GM06990 (cell line): Measurements from ENCODE around the gene PEX16.

ENCODE experiments used
- DNase-seq: peaks from one replicate; pipeline ENCODE4 v3.0.0-alpha.2; 2011; ENCODE audit not compliant: insufficient read length; ENCODE audit errors: extremely low read depth
- H3K27me3 ChIP-seq: replicated peaks from 2 replicates; pipeline ENCODE4 v1.6.0; 2011; ENCODE audit warnings: low read length; ENCODE audit not compliant: control insufficient read depth, insufficient read depth
- H3K36me3 ChIP-seq: 2 replicates; pipeline ENCODE4 v1.5.1; 2011; ENCODE audit warnings: low read length; ENCODE audit not compliant: control insufficient read depth, insufficient read depth
- H3K4me3 ChIP-seq: replicated peaks from 2 replicates; pipeline ENCODE4 v1.5.1; 2011; ENCODE audit warnings: low read depth, mild to moderate bottlenecking, control low read depth, low read length
- TF ChIP-seq, protein P1 (sequence below): IDR thresholded peaks from 2 replicates; pipeline ENCODE4 v1.5.1; 2011; ENCODE audit warnings: low read length, control low read depth, mild to moderate bottlenecking, inconsistent platforms; ENCODE audit not compliant: insufficient read depth, poor library complexity, severe bottlenecking

The PEX16 gene

DNA sequence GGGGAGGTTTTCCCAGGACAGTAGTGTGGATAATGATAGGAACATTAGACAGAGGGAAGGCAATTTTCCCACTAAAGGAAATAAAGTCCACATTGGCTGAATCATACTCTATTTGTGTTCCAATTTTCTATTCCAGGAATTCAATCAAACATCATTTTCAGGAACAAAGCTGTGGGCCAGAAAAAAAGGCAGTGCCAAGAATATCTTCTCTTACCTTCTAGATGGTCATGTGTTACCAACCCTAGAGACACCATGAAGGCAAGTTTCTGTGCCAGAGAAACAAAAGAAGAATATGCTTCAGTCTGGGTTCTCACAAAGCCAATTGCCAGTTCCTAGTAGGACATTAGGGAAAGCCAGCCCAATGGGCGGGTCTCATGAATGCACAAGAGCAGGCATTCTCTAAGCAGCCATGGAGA is 32.3 kb upstream of the PEX16 start:
- no peak overlapping the region for H3K4me3 ChIP-seq
- peaks cover 3% of the 10 kb centered on the region for H3K36me3 ChIP-seq
- TF ChIP-seq, protein P1, sequence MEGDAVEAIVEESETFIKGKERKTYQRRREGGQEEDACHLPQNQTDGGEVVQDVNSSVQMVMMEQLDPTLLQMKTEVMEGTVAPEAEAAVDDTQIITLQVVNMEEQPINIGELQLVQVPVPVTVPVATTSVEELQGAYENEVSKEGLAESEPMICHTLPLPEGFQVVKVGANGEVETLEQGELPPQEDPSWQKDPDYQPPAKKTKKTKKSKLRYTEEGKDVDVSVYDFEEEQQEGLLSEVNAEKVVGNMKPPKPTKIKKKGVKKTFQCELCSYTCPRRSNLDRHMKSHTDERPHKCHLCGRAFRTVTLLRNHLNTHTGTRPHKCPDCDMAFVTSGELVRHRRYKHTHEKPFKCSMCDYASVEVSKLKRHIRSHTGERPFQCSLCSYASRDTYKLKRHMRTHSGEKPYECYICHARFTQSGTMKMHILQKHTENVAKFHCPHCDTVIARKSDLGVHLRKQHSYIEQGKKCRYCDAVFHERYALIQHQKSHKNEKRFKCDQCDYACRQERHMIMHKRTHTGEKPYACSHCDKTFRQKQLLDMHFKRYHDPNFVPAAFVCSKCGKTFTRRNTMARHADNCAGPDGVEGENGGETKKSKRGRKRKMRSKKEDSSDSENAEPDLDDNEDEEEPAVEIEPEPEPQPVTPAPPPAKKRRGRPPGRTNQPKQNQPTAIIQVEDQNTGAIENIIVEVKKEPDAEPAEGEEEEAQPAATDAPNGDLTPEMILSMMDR, result no peak
- no peaks in the 10 kb centered on the region for H3K27me3 ChIP-seq
- DNase-seq, result no peak

DNA sequence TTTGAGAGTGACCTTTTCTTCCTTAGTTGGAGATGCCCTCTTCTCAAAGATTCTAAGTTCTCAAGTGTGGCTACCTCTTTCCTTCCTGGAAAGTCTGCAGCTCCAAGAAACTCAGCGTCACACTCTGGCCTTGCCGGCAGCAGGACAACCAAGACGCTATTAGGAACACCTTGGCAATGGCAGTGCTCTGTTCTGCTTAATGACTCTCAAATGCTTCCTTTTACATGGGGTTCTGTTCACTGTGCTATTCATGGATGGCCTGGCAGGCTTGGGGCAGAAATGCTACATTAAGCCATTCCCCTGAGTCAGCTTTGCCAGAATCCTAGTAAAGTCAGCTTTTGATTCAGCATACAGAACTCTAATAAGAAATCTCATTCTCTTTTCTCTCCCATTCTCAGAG is 30.7 kb upstream of the PEX16 start:
- DNase-seq, result no peak
- peaks cover 3% of the 10 kb centered on the region for H3K36me3 ChIP-seq
- no peaks in the 10 kb centered on the region for H3K27me3 ChIP-seq
- TF ChIP-seq, protein P1, result no peak
- no peak overlapping the region for H3K4me3 ChIP-seq

DNA sequence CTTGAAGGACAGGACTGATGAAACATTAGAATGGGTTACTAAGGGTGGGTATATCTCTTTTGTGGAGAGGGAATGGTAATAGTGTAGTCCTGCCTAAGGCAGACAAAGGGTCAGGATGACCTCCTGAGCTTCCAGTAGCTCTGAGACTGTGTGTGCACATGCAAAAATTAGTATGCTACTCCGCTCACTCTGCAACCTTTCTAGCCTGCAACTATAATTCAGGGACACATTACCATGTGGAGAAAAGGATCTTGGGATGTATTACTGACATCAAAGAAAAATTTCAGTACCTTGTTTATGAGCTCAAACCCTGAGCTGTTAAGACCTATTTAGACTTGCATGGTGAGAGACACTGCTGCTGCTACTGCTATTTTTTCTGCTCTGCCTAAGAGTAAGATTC is 30.2 kb upstream of the PEX16 start:
- TF ChIP-seq, protein P1, result no peak
- Histone ChIP-seq H3K4me3 (no peak overlapping the region), H3K27me3 (no peaks in the 10 kb centered on the region), H3K36me3 (peaks cover 3% of the 10 kb centered on the region)
- DNase-seq, result no peak

DNA sequence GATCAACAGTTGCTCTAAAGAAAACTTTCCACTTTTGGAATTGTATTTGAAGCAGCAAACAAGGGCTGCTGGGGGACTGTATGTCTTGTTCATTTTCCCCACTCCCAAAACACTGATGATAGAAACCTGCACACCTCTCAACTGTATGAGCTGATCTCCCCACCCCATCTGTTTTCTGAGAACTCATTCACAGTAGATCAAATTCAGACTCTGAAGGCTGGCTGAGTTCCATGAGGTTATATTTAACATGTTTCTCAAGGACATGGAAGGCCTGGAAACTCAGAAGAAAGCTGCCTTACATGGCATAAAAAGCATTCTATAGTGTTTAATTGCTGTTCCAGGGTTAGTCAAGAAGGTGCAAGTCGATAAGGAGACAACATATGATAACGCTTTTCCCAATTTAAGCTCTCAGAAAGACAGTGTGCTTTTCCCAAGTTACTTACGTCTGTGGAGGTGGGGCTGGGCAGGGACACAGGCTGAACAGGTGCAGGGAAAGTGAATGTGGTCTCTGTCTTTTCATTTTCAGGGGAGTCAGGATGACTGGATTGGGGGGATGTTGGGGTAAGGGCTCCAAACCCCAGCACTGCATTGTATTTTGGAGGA is 27.8 kb upstream of the PEX16 start:
- TF ChIP-seq, protein P1, result no peak
- no peak for DNase-seq
- no peak overlapping the region for H3K4me3 ChIP-seq
- H3K27me3 ChIP-seq, result no peaks in the 10 kb centered on the region
- H3K36me3 ChIP-seq, result peaks cover 3% of the 10 kb centered on the region

DNA sequence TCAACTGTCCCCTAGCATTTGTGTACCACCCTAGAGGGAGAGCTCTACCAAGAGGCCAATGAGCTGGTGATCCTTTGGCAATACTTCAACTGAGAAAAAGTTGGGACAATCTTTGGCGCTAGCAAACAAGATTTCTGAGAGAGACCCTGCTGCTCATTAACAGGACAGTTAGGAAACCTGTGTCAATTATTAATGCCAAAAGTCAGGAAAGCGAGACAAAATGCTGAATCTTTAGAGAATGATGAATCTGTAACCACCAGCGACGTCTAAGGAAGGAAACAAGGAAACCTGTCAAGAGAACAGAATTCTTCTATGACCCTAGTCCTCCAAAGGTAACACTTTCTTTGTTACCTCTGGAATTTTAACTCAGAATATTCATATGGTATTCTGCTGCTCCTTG is 24.7 kb upstream of the PEX16 start:
- H3K27me3 ChIP-seq, result no peaks in the 10 kb centered on the region
- no peak overlapping the region for H3K4me3 ChIP-seq
- DNase-seq, result no peak
- TF ChIP-seq, protein P1, result no peak
- no peaks in the 10 kb centered on the region; the same call in none of the 2 replicates for H3K36me3 ChIP-seq

DNA sequence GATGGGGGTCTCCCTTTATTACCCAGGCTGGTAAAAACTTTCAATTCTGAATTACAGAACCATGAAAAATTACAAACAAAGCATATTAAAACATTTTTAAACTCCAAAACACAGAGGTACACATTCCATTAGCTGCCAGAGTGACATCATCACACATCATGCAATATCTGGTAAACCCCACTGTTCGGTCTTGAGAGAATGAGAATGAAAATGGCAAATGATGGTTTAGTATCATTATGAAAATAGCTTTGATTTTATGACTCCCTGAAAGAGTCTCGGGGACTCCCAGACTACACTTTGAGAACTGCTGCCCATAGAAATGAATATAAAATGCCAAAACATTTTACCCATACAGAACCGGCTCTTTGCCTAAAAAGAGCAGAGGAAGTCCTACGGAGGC is 23.6 kb upstream of the PEX16 start:
- TF ChIP-seq, protein P1, result no peak
- H3K27me3 ChIP-seq, result no peaks in the 10 kb centered on the region
- H3K36me3 ChIP-seq, result no peaks in the 10 kb centered on the region; the same call in none of the 2 replicates
- no peak overlapping the region for H3K4me3 ChIP-seq
- DNase-seq, result no peak
